ENCODE results near the gene ANAPC15. TPM values are rescaled to one million over a fixed set of nuclear protein-coding genes. Genes with fewer than 3 reads are reported as not detected.

The ANAPC15 gene
- total and polyA plus RNA-seq, 2 of the 13 experiments (the other 11 are each of a cell fraction or from before 2014, with no cell fraction given): 18.8 to 25.7 TPM

DNA sequence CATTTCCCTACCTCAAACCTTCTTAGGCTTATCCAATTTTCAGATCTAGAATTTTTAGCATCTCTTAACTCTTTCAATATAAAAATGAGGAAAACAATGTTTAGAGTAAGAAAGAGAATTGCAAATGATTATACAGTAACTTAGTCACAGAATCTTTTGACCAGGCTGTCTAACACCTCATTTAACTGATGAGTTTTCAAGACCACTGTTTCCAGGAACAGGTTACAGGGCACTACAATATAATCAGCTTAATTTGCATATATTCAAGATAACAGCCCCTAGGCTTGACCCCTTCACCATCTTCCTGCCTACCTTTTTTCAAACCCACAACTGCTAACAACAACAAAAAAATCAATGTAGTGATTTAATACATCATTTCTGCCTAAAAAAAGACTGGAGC, 44.8 kb downstream of the ANAPC15 start:
- CTCF ChIA-PET (ENCODE audit: low intra/inter-chr PET ratio, low total read pairs): no interaction called here
- no peaks in the 10 kb centered on the region for H3K27me3 ChIP-seq (ENCODE audit: control insufficient read depth in 1 of 2, insufficient read depth in 2 of 2, low read length in 2 of 2)
- FAIRE-seq: no peak

DNA sequence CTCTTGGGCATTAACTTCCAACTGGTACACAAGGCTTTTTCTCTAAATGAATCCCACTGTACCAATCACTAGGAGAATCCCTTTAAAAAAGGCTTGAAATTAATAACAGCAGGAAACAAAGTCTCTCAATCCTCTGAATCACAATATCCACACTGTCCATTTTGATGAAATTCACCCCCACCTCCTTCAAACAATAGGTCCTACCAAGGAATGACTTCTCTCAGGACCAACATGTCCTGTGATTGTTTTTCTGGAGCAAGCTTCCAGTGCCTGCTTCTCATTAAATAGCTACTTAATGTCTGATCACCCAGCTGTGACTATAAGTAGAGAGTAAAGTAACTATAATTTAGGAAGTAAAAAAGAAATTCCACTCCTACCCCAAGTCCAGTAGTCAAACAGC, 45.2 kb downstream of the ANAPC15 start:
- Histone ChIP-seq H3K79me2 (ENCODE audit: insufficient read depth, low read length) (peaks cover 47% of the 10 kb centered on the region), H3K36me3 (replicated peaks in 1 of 2; ENCODE audit: control insufficient read depth in 1 of 2, insufficient read depth in 2 of 2, low read length in 2 of 2) (peaks cover 0 to 26% of the 10 kb centered on the region in 2 experiments; a peak in 2 of 5 replicates)

More for the DNA sequence above, 44.8 kb downstream of the ANAPC15 start:
- H3K79me2 ChIP-seq (ENCODE audit: insufficient read depth, low read length): peaks cover 50% of the 10 kb centered on the region
- H3K9me3 ChIP-seq (ENCODE audit: low read length): no peaks in the 10 kb centered on the region
- peaks cover 24% of the 10 kb centered on the region for H3K4me1 ChIP-seq (ENCODE audit: insufficient read depth, low read length)
- no peak for ATAC-seq
- in situ Hi-C loops (cut with HindIII; ENCODE audit: extremely low pct_ligation_motif_present, low pct_unique_long_range_greater_than_20kb) (no loop called here), intact Hi-C loops (cut with micrococcal nuclease; ENCODE audit: unreplicated experiment) (no loop called here)
- TF ChIP-seq ZNF121 (CRISPR knock-in tag; IDR thresholded peaks at IDR 0.05) (no peak), GTF3A (CRISPR knock-in tag; conservative IDR thresholded peaks at IDR 0.05) (no peak)
- TF ChIP-seq, protein P1, sequence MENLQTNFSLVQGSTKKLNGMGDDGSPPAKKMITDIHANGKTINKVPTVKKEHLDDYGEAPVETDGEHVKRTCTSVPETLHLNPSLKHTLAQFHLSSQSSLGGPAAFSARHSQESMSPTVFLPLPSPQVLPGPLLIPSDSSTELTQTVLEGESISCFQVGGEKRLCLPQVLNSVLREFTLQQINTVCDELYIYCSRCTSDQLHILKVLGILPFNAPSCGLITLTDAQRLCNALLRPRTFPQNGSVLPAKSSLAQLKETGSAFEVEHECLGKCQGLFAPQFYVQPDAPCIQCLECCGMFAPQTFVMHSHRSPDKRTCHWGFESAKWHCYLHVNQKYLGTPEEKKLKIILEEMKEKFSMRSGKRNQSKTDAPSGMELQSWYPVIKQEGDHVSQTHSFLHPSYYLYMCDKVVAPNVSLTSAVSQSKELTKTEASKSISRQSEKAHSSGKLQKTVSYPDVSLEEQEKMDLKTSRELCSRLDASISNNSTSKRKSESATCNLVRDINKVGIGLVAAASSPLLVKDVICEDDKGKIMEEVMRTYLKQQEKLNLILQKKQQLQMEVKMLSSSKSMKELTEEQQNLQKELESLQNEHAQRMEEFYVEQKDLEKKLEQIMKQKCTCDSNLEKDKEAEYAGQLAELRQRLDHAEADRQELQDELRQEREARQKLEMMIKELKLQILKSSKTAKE (CRISPR knock-in tag; IDR thresholded peaks at IDR 0.05; ENCODE audit: borderline replicate concordance): no peak
- no peak overlapping the region for H3K27ac ChIP-seq (ENCODE audit: extremely low read length, insufficient read depth, low read length)
- no peak overlapping the region for H3K9ac ChIP-seq (ENCODE audit: insufficient read depth, low read depth, low read length)
- no peak overlapping the region for H3K4me3 ChIP-seq (replicated peaks in 1 of 3; ENCODE audit: insufficient read depth in 1 of 3, low read depth in 2 of 3, low read length in 3 of 3)
- H3K4me2 ChIP-seq (ENCODE audit: low read depth, low read length): no peak overlapping the region
- no TSS peak for BruUV-seq (replicated peaks)
- DNase-seq (ENCODE audit: low spot score): no peak
- no peaks in the 10 kb centered on the region for H4K20me1 ChIP-seq (ENCODE audit: insufficient read depth, low read length)
- POLR2A ChIA-PET: interaction anchor here (1.4 kb wide), 1 partner anchor 12 kb away, joined by 4 read pairs; no protein-coding TSS in a partner anchor
- H3K36me3 ChIP-seq (replicated peaks in 1 of 2; ENCODE audit: control insufficient read depth in 1 of 2, insufficient read depth in 2 of 2, low read length in 2 of 2): peaks cover 0 to 26% of the 10 kb centered on the region in 2 experiments; a peak in 2 of 5 replicates
- no peak overlapping the region for H2AFZ ChIP-seq (ENCODE audit: low read length)

More for the DNA sequence above, 45.2 kb downstream of the ANAPC15 start:
- Histone ChIP-seq H3K4me1 (ENCODE audit: insufficient read depth, low read length) (peaks cover 20% of the 10 kb centered on the region), H3K9me3 (ENCODE audit: low read length) (no peaks in the 10 kb centered on the region), H2AFZ (ENCODE audit: low read length) (no peak overlapping the region), H3K27me3 (ENCODE audit: control insufficient read depth in 1 of 2, insufficient read depth in 2 of 2, low read length in 2 of 2) (no peaks in the 10 kb centered on the region), H3K4me3 (replicated peaks in 1 of 3; ENCODE audit: insufficient read depth in 1 of 3, low read depth in 2 of 3, low read length in 3 of 3) (no peak overlapping the region), H3K4me2 (ENCODE audit: low read depth, low read length) (no peak overlapping the region), H3K9ac (ENCODE audit: insufficient read depth, low read depth, low read length) (no peak overlapping the region), H3K27ac (ENCODE audit: extremely low read length, insufficient read depth, low read length) (no peak overlapping the region), H4K20me1 (ENCODE audit: insufficient read depth, low read length) (no peaks in the 10 kb centered on the region)
- TF ChIP-seq, protein P2, sequence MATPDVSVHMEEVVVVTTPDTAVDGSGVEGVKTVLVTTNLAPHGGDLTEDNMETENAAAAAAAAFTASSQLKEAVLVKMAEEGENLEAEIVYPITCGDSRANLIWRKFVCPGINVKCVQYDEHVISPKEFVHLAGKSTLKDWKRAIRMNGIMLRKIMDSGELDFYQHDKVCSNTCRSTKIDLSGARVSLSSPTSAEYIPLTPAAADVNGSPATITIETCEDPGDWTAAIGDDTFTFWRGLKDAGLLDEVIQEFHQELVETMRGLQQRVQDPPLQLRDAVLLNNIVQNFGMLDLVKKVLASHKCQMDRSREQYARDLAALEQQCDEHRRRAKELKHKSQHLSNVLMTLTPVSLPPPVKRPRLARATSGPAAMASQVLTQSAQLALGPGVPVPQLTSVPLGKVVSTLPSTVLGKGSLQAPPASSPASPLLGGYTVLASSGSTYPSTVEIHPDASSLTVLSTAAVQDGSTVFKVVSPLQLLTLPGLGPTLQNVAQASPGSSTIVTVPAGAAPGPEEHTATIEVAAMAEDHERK (CRISPR knock-in tag; IDR thresholded peaks at IDR 0.05; ENCODE audit: low read depth): no peak
- in situ Hi-C loops (cut with HindIII; ENCODE audit: extremely low pct_ligation_motif_present, low pct_unique_long_range_greater_than_20kb): no loop called here
- no TSS peak for BruUV-seq (replicated peaks)
- ATAC-seq (no peak), FAIRE-seq (no peak), DNase-seq (ENCODE audit: low spot score) (no peak)
- ChIA-PET POLR2A (interaction anchor here (1.4 kb wide), 2 partner anchors 12 to 27 kb away, joined by 4 read pairs; no protein-coding TSS in a partner anchor), CTCF (ENCODE audit: low intra/inter-chr PET ratio, low total read pairs) (no interaction called here)
- intact Hi-C loops (cut with micrococcal nuclease; ENCODE audit: unreplicated experiment): no loop called here
